MM.1S (cell line): ENCODE measurements around the gene SLC39A1.
A peak's percentile ranks its signal among the peaks of the same experiment; 100 is the strongest.

Experiments used
- DNase-seq: peaks from one replicate; pipeline ENCODE4 v3.0.0-alpha.2; 2015
- H2AFZ ChIP-seq: fragments of 300-600 bp; sonication (generic); 2 replicates; pipeline ENCODE4 v1.6.0; 2016; ENCODE audit warnings: antibody characterized with exemption, low read length
- H3F3A ChIP-seq: fragments of 300-600 bp; sonication (generic); 2 replicates; pipeline ENCODE4 v1.6.1; 2016; ENCODE audit warnings: mild to moderate bottlenecking, antibody characterized with exemption, low read length, moderate library complexity, mixed read lengths; ENCODE audit not compliant: insufficient read depth
- H3K27ac ChIP-seq: fragments of 300-600 bp; sonication (generic); 2 replicates; pipeline ENCODE4 v1.5.1; 2016; ENCODE audit warnings: mild to moderate bottlenecking, low read length
- H3K27me3 ChIP-seq: fragments of 300-600 bp; sonication (generic); replicated peaks from 2 replicates; pipeline ENCODE4 v1.6.0; 2016; ENCODE audit warnings: low read length; ENCODE audit not compliant: insufficient read depth
- H3K36me3 ChIP-seq: fragments of 300-600 bp; sonication (generic); replicated peaks from 2 replicates; pipeline ENCODE4 v1.6.1; 2016; ENCODE audit warnings: mild to moderate bottlenecking, low read length, mixed read lengths; ENCODE audit not compliant: insufficient read depth
- H3K4me1 ChIP-seq: fragments of 300-600 bp; sonication (generic); 2 replicates; pipeline ENCODE4 v1.6.1; 2016; ENCODE audit warnings: low read length, mixed read lengths
- H3K4me2 ChIP-seq: fragments of 300-600 bp; sonication (generic); 2 replicates; pipeline ENCODE4 v1.6.0; 2016; ENCODE audit warnings: low read depth, low read length
- H3K4me3 ChIP-seq: fragments of 300-600 bp; sonication (generic); 2 replicates; pipeline ENCODE4 v1.5.1; 2016; ENCODE audit warnings: low read length, mixed read lengths
- H3K79me2 ChIP-seq: fragments of 300-600 bp; sonication (generic); 2 replicates; pipeline ENCODE4 v1.6.1; 2016; ENCODE audit warnings: mixed run types, low read length, mixed read lengths
- H3K9ac ChIP-seq: fragments of 300-600 bp; sonication (generic); 2 replicates; pipeline ENCODE4 v1.6.1; 2016; ENCODE audit warnings: low read length, mixed read lengths
- H3K9me2 ChIP-seq: fragments of 300-600 bp; sonication (generic); replicated peaks from 2 replicates; pipeline ENCODE4 v1.6.1; 2016; ENCODE audit warnings: mild to moderate bottlenecking, low read length, mixed read lengths; ENCODE audit not compliant: insufficient read depth
- H3K9me3 ChIP-seq: fragments of 300-600 bp; sonication (generic); replicated peaks from 2 replicates; pipeline ENCODE4 v1.6.1; 2016; ENCODE audit warnings: mild to moderate bottlenecking, low read length, mixed read lengths; ENCODE audit not compliant: insufficient read depth
- H4K20me1 ChIP-seq: fragments of 300-600 bp; sonication (generic); 2 replicates; pipeline ENCODE4 v1.6.1; 2016; ENCODE audit warnings: mild to moderate bottlenecking, low read length, moderate library complexity, mixed read lengths; ENCODE audit not compliant: insufficient read depth
- EZH2 ChIP-seq: fragments of 300-600 bp; sonication (generic); optimal IDR thresholded peaks from 2 replicates; pipeline ENCODE3; 2017; ENCODE audit warnings: low read depth, mild to moderate bottlenecking, antibody characterized with exemption, low read length, mixed read lengths
- EZH2phosphoT487 ChIP-seq: fragments of 300-600 bp; sonication (generic); IDR thresholded peaks from 2 replicates; pipeline ENCODE4 v1.6.1; 2018; ENCODE audit warnings: antibody characterized with exemption, low read length
- TF ChIP-seq, protein P1 (sequence below): fragments of 300-600 bp; sonication (generic); IDR thresholded peaks from 2 replicates; pipeline ENCODE4 v1.5.1; 2016; ENCODE audit warnings: antibody characterized with exemption, low read length, mixed read lengths

SLC39A1 gene

DNA sequence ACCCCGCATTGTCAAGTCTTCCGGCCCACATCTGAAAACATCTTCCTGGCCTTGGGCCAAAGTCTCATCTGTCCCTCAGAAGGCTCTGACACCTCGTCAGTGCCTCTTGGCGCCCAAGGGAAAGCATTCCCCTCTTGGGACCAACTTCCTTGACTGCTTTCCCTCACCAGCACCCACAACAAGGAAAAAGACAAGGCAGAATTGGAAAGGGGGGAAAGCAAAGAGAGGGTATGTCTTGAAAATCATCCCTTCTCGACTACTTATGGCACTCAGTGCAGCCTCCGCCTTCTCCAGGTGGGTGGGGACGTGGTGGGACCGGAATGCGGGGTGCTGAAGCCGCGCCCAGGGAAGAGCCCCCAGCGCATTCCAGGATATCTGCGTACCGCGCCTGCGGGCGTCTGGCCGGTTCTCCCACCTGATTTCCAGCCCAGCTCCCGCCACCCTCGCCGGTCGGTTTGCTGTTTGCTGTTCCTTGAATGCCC lies 554 bp upstream of the SLC39A1 start:
- Histone ChIP-seq H3F3A (peaks cover 26% of the 10 kb centered on the region), H3K4me1 (peaks cover 29% of the 10 kb centered on the region)

DNA sequence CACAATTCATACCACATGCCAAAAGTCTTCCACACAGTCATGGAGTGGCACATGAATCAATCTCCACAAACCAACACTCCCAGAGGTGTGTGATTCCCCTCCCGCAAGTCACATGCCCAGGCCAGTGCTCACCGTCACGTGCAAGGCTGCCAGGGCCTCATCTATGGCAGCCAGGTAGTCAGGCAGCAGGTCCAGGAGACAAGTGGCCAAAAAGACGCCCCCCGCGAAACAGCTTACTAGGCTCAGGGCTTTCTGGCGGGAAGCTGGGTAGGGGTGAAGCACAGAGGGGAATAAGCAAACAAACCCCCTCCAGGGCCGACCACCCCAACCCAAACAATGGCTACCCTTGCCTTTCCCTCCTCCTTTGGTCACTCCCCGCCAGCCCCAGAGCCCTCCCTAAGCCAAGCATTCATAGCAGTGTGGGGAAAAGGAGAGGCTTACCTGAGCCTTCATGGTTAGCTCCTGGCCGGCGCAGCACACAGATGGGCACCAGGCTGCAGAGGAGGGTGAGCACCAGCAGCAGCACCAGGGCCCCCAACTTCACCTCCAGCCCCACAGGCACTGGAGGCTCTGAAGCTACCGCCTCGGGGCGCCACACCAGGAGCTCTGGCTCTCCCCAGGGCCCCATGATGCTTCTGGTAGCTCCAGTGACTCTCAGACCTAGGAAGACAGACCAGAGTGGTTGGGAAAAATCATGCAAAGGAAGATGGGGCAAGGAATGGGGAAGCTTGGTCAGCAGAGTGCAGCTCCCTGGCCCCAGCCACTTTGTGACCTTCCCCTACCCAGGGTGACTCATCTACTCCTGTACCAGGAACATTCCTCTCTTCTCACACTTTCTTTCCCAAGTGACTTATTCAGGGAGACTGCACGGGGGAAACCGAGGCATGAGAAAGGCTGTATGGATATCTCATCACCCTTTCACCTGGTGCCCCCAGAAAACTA lies 978 bp downstream of the SLC39A1 start:
- Histone ChIP-seq H3F3A (peaks cover 25% of the 10 kb centered on the region), H3K9me3 (no peaks in the 10 kb centered on the region)

More for the DNA sequence above, 554 bp upstream of the SLC39A1 start:
- peak overlapping the region; percentile 20; the same call in 1 of the 2 replicates for H3K27ac ChIP-seq
- TF ChIP-seq, protein P1, sequence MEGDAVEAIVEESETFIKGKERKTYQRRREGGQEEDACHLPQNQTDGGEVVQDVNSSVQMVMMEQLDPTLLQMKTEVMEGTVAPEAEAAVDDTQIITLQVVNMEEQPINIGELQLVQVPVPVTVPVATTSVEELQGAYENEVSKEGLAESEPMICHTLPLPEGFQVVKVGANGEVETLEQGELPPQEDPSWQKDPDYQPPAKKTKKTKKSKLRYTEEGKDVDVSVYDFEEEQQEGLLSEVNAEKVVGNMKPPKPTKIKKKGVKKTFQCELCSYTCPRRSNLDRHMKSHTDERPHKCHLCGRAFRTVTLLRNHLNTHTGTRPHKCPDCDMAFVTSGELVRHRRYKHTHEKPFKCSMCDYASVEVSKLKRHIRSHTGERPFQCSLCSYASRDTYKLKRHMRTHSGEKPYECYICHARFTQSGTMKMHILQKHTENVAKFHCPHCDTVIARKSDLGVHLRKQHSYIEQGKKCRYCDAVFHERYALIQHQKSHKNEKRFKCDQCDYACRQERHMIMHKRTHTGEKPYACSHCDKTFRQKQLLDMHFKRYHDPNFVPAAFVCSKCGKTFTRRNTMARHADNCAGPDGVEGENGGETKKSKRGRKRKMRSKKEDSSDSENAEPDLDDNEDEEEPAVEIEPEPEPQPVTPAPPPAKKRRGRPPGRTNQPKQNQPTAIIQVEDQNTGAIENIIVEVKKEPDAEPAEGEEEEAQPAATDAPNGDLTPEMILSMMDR: no peak
- no peak for TF ChIP-seq EZH2
- TF ChIP-seq EZH2phosphoT487: no peak
- peak overlapping the region; percentile 74 for H3K4me3 ChIP-seq
- H3K27me3 ChIP-seq: no peaks in the 10 kb centered on the region
- H3K4me2 ChIP-seq: peak overlapping the region; percentile 92
- H3K9me2 ChIP-seq: no peaks in the 10 kb centered on the region
- peak overlapping the region; percentile 77 for H2AFZ ChIP-seq
- no peaks in the 10 kb centered on the region for H3K36me3 ChIP-seq
- DNase-seq: peak; percentile 34
- peak overlapping the region; percentile 66 for H3K9ac ChIP-seq
- H3K9me3 ChIP-seq: no peaks in the 10 kb centered on the region
- H4K20me1 ChIP-seq: no peaks in the 10 kb centered on the region
- peaks cover 41% of the 10 kb centered on the region for H3K79me2 ChIP-seq

GRCh38 chr1:153961421-153961820 lies 1.9 kb downstream of the SLC39A1 start:
- H2AFZ ChIP-seq: no peak overlapping the region
- H3K9ac ChIP-seq: no peak overlapping the region
- H3K4me3 ChIP-seq: no peak overlapping the region
- TF ChIP-seq EZH2phosphoT487 (no peak), EZH2 (no peak)
- TF ChIP-seq, protein P1: no peak
- 0 out of 2 replicates have a peak overlapping the region, but pooled peaks have one; percentile 92 for H3K4me2 ChIP-seq
- H3K27me3 ChIP-seq: no peaks in the 10 kb centered on the region
- no peaks in the 10 kb centered on the region for H4K20me1 ChIP-seq
- H3K27ac ChIP-seq: no peak overlapping the region
- no peaks in the 10 kb centered on the region for H3K9me3 ChIP-seq
- DNase-seq: no peak
- H3F3A ChIP-seq: peaks cover 16% of the 10 kb centered on the region
- peaks cover 48% of the 10 kb centered on the region for H3K79me2 ChIP-seq
- H3K9me2 ChIP-seq: no peaks in the 10 kb centered on the region
- H3K4me1 ChIP-seq: peaks cover 34% of the 10 kb centered on the region
- H3K36me3 ChIP-seq: no peaks in the 10 kb centered on the region

More for the DNA sequence above, 978 bp downstream of the SLC39A1 start:
- no peak for DNase-seq
- H3K4me3 ChIP-seq: peak overlapping the region; percentile 74
- H2AFZ ChIP-seq: peak overlapping the region; percentile 77
- H3K79me2 ChIP-seq: peaks cover 43% of the 10 kb centered on the region
- H3K9ac ChIP-seq: peak overlapping the region; percentile 66
- no peak overlapping the region for H3K27ac ChIP-seq
- no peaks in the 10 kb centered on the region for H3K9me2 ChIP-seq
- no peaks in the 10 kb centered on the region for H3K27me3 ChIP-seq
- peaks cover 26% of the 10 kb centered on the region for H3K4me1 ChIP-seq
- H3K4me2 ChIP-seq: peak overlapping the region; percentile 92
- TF ChIP-seq, protein P1: no peak
- TF ChIP-seq EZH2 (no peak), EZH2phosphoT487 (no peak)
- H4K20me1 ChIP-seq: no peaks in the 10 kb centered on the region
- H3K36me3 ChIP-seq: no peaks in the 10 kb centered on the region
